OCI-LY1 (cell line): ENCODE measurements around the gene VPS35L.

Source experiments
- H2AFZ ChIP-seq: fragments of 200-600 bp; sonication (generic), shearing (Covaris generic); 2 replicates; pipeline ENCODE4 v1.6.0; 2014; ENCODE audit warnings: antibody characterized with exemption, mild to moderate bottlenecking, low read length
- H3F3A ChIP-seq: fragments of 200-600 bp; sonication (generic), shearing (Covaris generic); 2 replicates; pipeline ENCODE4 v1.6.0; 2014; ENCODE audit warnings: mild to moderate bottlenecking, antibody characterized with exemption, low read length, moderate library complexity; ENCODE audit not compliant: insufficient read depth
- H3K27ac ChIP-seq: fragments of 200-600 bp; sonication (generic); 2 replicates; pipeline ENCODE4 v1.5.1; 2014; ENCODE audit warnings: low read length, mixed run types, mild to moderate bottlenecking, low read depth; ENCODE audit not compliant: poor library complexity, severe bottlenecking
- H3K27me3 ChIP-seq: fragments of 200-600 bp; sonication (generic); 2 replicates; pipeline ENCODE4 v1.6.0; 2014; ENCODE audit warnings: antibody characterized with exemption, mild to moderate bottlenecking, low read length, moderate library complexity; ENCODE audit not compliant: insufficient read depth
- H3K36me3 ChIP-seq: fragments of 200-600 bp; sonication (generic); 2 replicates; pipeline ENCODE4 v1.6.1; 2014; ENCODE audit warnings: mild to moderate bottlenecking, antibody characterized with exemption, low read length, moderate library complexity, mixed read lengths; ENCODE audit not compliant: insufficient read depth
- H3K4me1 ChIP-seq: fragments of 200-600 bp; sonication (generic); 2 replicates; pipeline ENCODE4 v1.5.1; 2014; ENCODE audit warnings: mild to moderate bottlenecking, low read length, moderate library complexity; ENCODE audit not compliant: insufficient read depth, severe bottlenecking
- H3K4me2 ChIP-seq: fragments of 200-600 bp; sonication (generic), shearing (Covaris generic); 2 replicates; pipeline ENCODE4 v1.6.1; 2014; ENCODE audit warnings: low read length
- H3K4me3 ChIP-seq: fragments of 200-600 bp; sonication (generic); 2 replicates; pipeline ENCODE4 v1.5.1; 2014; ENCODE audit warnings: low read length, low read depth, mild to moderate bottlenecking, mixed read lengths; ENCODE audit not compliant: poor library complexity, severe bottlenecking
- H3K79me2 ChIP-seq: fragments of 200-600 bp; shearing (Covaris generic); 2 replicates; pipeline ENCODE4 v1.6.1; 2016; ENCODE audit warnings: mixed run types, low read length, mixed read lengths; ENCODE audit not compliant: insufficient read depth
- H3K9ac ChIP-seq: fragments of 200-600 bp; sonication (generic), shearing (Covaris generic); 2 replicates; pipeline ENCODE4 v1.6.1; 2014; ENCODE audit warnings: mild to moderate bottlenecking, low read length, mixed read lengths
- H3K9me2 ChIP-seq: fragments of 200-600 bp; sonication (generic), shearing (Covaris generic); 2 replicates; pipeline ENCODE4 v1.6.1; 2014; ENCODE audit warnings: low read depth, mild to moderate bottlenecking, low read length, mixed read lengths
- H3K9me3 ChIP-seq: fragments of 200-600 bp; shearing (Covaris generic); 2 replicates; pipeline ENCODE4 v1.6.1; 2014; ENCODE audit warnings: low read length, mixed read lengths
- H4K20me1 ChIP-seq: fragments of 200-600 bp; sonication (generic), shearing (Covaris generic); 2 replicates; pipeline ENCODE4 v1.6.0; 2016; ENCODE audit warnings: mild to moderate bottlenecking, low read length; ENCODE audit not compliant: insufficient read depth
- CTCF ChIP-seq: fragments of 200-600 bp; sonication (generic), shearing (Covaris generic); IDR thresholded peaks from 2 replicates; pipeline ENCODE4 v1.5.1; 2017; ENCODE audit warnings: mild to moderate bottlenecking, antibody characterized with exemption, low read length, moderate library complexity, mixed read lengths
- EZH2 ChIP-seq: fragments of 200-600 bp; sonication (generic), shearing (Covaris generic); IDR thresholded peaks from 2 replicates; pipeline ENCODE4 v1.8.0; 2017; ENCODE audit warnings: borderline replicate concordance, mixed run types, mild to moderate bottlenecking, antibody characterized with exemption, low read length, moderate library complexity, mixed read lengths

VPS35L gene

GRCh38 chr16:19708296-19709205 is 153.0 kb downstream of the VPS35L start:
- Histone ChIP-seq H3K9me2 (no peaks in the 10 kb centered on the region), H3K79me2 (no peaks in the 10 kb centered on the region), H3K36me3 (peaks cover 70% of the 10 kb centered on the region), H3K4me3 (no peak overlapping the region), H4K20me1 (no peaks in the 10 kb centered on the region), H3K4me2 (no peak overlapping the region), H3K9ac (no peak overlapping the region), H3K4me1 (no peaks in the 10 kb centered on the region), H3K27ac (no peak overlapping the region), H3K9me3 (no peaks in the 10 kb centered on the region), H2AFZ (no peak overlapping the region), H3K27me3 (no peaks in the 10 kb centered on the region), H3F3A (no peaks in the 10 kb centered on the region)
- no peak for TF ChIP-seq EZH2

DNA sequence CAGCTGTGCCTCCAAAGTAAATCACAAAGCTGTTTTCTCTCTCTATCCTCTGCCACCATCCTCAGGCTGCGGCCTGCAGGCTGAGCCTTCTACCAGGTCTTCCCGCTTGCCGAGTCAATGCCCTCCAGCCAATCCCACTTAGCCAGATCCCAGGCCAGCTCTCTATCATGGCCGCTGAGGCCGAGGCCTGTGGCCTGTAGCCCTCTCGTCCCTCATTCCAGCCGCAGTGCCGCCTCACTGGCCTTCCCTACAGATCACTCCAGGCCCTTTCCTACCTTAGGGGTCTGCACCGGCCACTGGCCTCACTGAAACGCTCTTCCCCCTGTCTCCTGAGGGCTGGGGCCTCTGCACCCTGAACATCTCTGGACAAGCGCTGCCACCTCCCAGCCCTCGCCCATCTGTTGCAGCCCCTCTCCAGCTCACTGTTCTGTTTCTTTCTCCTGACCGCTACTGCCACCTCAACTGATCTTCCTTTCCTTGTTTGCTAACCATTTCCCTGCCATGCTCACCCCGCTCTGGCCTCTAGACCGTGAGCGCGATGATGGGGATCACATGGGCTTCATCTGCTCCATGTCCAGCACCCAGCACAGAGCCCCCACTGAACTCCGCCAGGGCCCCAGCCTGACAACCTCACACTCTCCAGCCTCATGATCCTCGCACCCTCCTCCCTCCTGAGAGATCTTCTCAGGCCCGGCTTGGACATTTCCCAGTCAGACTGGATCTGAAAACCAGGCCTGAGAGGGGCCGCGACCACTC is 154.1 kb downstream of the VPS35L start:
- TF ChIP-seq CTCF (no peak), EZH2 (no peak)
- Histone ChIP-seq H3K27ac (no peak overlapping the region), H3K9ac (no peak overlapping the region)

DNA sequence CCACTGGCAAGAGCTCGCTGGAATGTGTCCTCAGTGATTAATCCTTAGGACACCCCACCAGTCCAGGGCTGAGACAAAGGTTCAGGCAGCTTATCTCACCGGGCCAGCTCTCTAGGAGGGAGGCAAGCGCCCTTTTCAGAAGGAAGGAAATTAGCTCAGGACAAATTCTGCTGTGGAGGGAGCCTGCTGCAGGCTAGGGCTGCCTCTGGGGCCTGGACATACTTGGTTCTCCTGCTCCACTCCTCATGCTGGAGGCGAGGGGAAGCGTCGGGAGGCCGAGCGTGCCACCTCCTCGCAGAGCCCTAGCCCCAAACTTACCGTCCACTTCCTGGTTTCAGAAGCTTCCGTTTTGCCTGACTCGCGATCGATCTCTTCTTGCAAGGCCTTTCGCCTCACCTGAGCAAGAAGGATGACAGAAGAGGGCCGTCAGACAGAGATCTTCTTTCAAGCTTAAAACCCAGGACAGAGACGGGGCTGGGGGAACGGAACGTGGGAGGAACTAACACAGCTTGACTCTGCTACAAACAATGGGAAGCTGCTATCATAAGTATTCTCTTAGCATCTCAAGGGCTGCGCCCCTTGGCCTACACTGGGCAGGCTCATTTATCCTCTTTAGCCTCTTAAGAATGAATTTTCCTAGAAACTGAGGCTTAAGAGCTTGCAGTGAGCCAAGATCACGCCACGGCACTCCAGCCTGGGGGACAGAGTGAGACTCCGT is 154.8 kb downstream of the VPS35L start:
- no peak overlapping the region for H3K9ac ChIP-seq
- H3K36me3 ChIP-seq: peaks cover 68% of the 10 kb centered on the region
- no peaks in the 10 kb centered on the region for H3K9me3 ChIP-seq
- H4K20me1 ChIP-seq: no peaks in the 10 kb centered on the region
- H3K79me2 ChIP-seq: no peaks in the 10 kb centered on the region
- H3F3A ChIP-seq: no peaks in the 10 kb centered on the region
- TF ChIP-seq CTCF (no peak), EZH2 (no peak)
- H3K4me2 ChIP-seq: no peak overlapping the region
- H3K4me3 ChIP-seq: no peak overlapping the region
- no peak overlapping the region for H3K27ac ChIP-seq
- H3K4me1 ChIP-seq: no peaks in the 10 kb centered on the region
- no peaks in the 10 kb centered on the region for H3K27me3 ChIP-seq
- H2AFZ ChIP-seq: no peak overlapping the region
- H3K9me2 ChIP-seq: no peaks in the 10 kb centered on the region

More for the DNA sequence above, 154.1 kb downstream of the VPS35L start:
- Histone ChIP-seq H3K79me2 (no peaks in the 10 kb centered on the region), H3K27me3 (no peaks in the 10 kb centered on the region), H3K36me3 (peaks cover 70% of the 10 kb centered on the region), H3K4me3 (no peak overlapping the region), H3F3A (no peaks in the 10 kb centered on the region), H3K4me2 (no peak overlapping the region), H2AFZ (no peak overlapping the region), H4K20me1 (no peaks in the 10 kb centered on the region), H3K9me3 (no peaks in the 10 kb centered on the region), H3K9me2 (no peaks in the 10 kb centered on the region), H3K4me1 (no peaks in the 10 kb centered on the region)
